SU-DHL-6 (cell line): ENCODE measurements around the gene WDR87.

Experiments used
- H2AFZ ChIP-seq: fragments of 200-600 bp; sonication (generic); 2 replicates; pipeline ENCODE4 v1.6.1; 2014; ENCODE audit warnings: low read depth, mild to moderate bottlenecking, moderate library complexity, mixed read lengths, antibody characterized with exemption, low read length; ENCODE audit not compliant: severe bottlenecking
- H3F3A ChIP-seq: fragments of 200-600 bp; shearing (Covaris generic); 2 replicates; pipeline ENCODE4 v1.6.0; 2016; ENCODE audit warnings: antibody characterized with exemption, mild to moderate bottlenecking; ENCODE audit not compliant: insufficient read depth
- H3K27ac ChIP-seq: fragments of 200-600 bp; sonication (generic); 2 replicates; pipeline ENCODE4 v1.5.1; 2016; ENCODE audit warnings: low read depth, mild to moderate bottlenecking, low read length, moderate library complexity, mixed read lengths
- H3K27me3 ChIP-seq: fragments of 200-600 bp; sonication (generic), shearing (Covaris generic); 2 replicates; pipeline ENCODE4 v1.6.0; 2014; ENCODE audit warnings: mild to moderate bottlenecking, low read length
- H3K36me3 ChIP-seq: fragments of 200-600 bp; sonication (generic); 2 replicates; pipeline ENCODE4 v1.6.1; 2014; ENCODE audit warnings: mild to moderate bottlenecking, low read length, mixed read lengths
- H3K4me2 ChIP-seq: fragments of 300-600, 200-600 bp; shearing (Covaris generic), sonication (generic); 2 replicates; pipeline ENCODE4 v1.6.0; 2014; ENCODE audit warnings: low read length, low read depth, mild to moderate bottlenecking; ENCODE audit not compliant: poor library complexity, severe bottlenecking
- H3K4me3 ChIP-seq: fragments of 200-600 bp; sonication (generic); 2 replicates; pipeline ENCODE4 v1.5.1; 2014; ENCODE audit warnings: antibody characterized with exemption, low read length, mild to moderate bottlenecking, mixed read lengths; ENCODE audit not compliant: insufficient read depth, poor library complexity, severe bottlenecking
- H3K79me2 ChIP-seq: fragments of 200-600 bp; sonication (generic); 2 replicates; pipeline ENCODE4 v1.6.1; 2014; ENCODE audit warnings: mild to moderate bottlenecking, low read length, moderate library complexity; ENCODE audit not compliant: insufficient read depth
- H3K9ac ChIP-seq: fragments of 200-600 bp; sonication (generic); 2 replicates; pipeline ENCODE4 v1.7.0; 2014; ENCODE audit warnings: mild to moderate bottlenecking, low read length
- H3K9me2 ChIP-seq: fragments of 200-600 bp; sonication (generic); replicated peaks from 2 replicates; pipeline ENCODE4 v1.6.1; 2014; ENCODE audit warnings: low read length; ENCODE audit not compliant: insufficient read depth
- H3K9me3 ChIP-seq: fragments of 200-600 bp; sonication (generic); 2 replicates; pipeline ENCODE4 v1.6.1; 2014; ENCODE audit warnings: low read length, mixed read lengths; ENCODE audit not compliant: insufficient read depth
- H4K20me1 ChIP-seq: fragments of 200-600 bp; sonication (generic); 2 replicates; pipeline ENCODE4 v1.6.1; 2014; ENCODE audit warnings: low read depth, mild to moderate bottlenecking, antibody characterized with exemption, low read length, moderate library complexity, mixed read lengths
- CTCF ChIP-seq: fragments of 200-600 bp; sonication (generic); IDR thresholded peaks from one replicate; pipeline ENCODE4 v1.5.1; 2017; ENCODE audit warnings: antibody characterized with exemption, mild to moderate bottlenecking, low read length, moderate library complexity; ENCODE audit not compliant: insufficient read depth, poor library complexity, severe bottlenecking
- EZH2phosphoT487 ChIP-seq: fragments of 200-600 bp; sonication (generic), shearing (Covaris generic); conservative IDR thresholded peaks from 2 replicates; pipeline ENCODE4 v1.6.1; 2018; ENCODE audit warnings: mild to moderate bottlenecking, antibody characterized with exemption, low read length, moderate library complexity, mixed read lengths

WDR87 gene

DNA sequence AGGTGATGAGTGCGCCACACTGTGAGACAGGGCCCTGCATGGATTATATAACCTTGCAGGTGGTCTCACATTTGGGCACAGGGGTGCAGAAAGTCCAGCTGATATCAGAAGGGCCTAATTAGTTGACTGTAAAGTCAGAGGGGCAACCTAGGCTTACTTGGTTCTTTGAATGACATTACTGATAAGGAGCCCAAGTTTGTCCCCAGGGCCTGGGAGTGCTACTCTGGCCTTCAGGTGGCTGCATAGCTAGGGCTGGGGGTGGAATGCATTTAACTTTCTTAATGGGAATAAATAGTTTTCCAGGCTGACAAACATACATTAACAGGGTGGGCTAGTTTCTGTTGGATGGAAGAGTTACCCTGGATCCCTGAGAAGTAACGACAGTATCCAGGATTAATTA lies 3.3 kb downstream of the WDR87 start:
- H2AFZ ChIP-seq, result no peak overlapping the region
- no peak overlapping the region for H3K9ac ChIP-seq
- H4K20me1 ChIP-seq, result no peaks in the 10 kb centered on the region
- H3K4me3 ChIP-seq, result no peak overlapping the region
- H3F3A ChIP-seq, result peaks cover 36% of the 10 kb centered on the region
- no peak for TF ChIP-seq CTCF
- peak overlapping the region; percentile 53 for H3K27ac ChIP-seq
- H3K9me3 ChIP-seq, result no peaks in the 10 kb centered on the region
- no peaks in the 10 kb centered on the region for H3K9me2 ChIP-seq
- no peak overlapping the region for H3K4me2 ChIP-seq
- no peaks in the 10 kb centered on the region for H3K27me3 ChIP-seq
- H3K79me2 ChIP-seq, result peaks cover 11% of the 10 kb centered on the region
- no peaks in the 10 kb centered on the region for H3K36me3 ChIP-seq

DNA sequence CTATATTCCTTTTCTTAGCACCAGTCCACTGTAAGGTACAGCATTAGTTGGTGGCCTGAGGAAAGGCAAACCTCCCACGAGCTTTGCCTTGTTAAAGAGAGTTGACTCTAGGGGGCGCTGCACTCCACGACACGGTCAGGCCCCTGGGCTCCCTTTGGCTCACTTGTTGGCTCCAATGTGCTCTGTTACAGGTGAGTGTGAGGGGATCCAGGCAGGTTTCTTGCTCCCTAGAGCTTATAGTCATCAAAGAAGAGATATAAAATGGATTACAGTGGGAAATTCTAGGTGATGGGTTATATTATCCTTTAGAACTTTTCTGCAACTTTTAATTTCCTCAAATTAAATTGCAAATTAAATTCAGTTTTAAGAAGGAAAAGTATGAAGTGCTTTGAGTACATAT lies 3.7 kb downstream of the WDR87 start:
- Histone ChIP-seq H3K9me3 (no peaks in the 10 kb centered on the region), H4K20me1 (no peaks in the 10 kb centered on the region), H3K4me3 (no peak overlapping the region), H3K27ac (peak overlapping the region; percentile 53), H3F3A (peaks cover 32% of the 10 kb centered on the region), H3K4me2 (no peak overlapping the region), H3K36me3 (no peaks in the 10 kb centered on the region), H3K9ac (no peak overlapping the region), H3K9me2 (no peaks in the 10 kb centered on the region), H3K27me3 (no peaks in the 10 kb centered on the region), H3K79me2 (peaks cover 7% of the 10 kb centered on the region), H2AFZ (no peak overlapping the region)
- no peak for TF ChIP-seq EZH2phosphoT487
- peak; percentile 73 for TF ChIP-seq CTCF

DNA sequence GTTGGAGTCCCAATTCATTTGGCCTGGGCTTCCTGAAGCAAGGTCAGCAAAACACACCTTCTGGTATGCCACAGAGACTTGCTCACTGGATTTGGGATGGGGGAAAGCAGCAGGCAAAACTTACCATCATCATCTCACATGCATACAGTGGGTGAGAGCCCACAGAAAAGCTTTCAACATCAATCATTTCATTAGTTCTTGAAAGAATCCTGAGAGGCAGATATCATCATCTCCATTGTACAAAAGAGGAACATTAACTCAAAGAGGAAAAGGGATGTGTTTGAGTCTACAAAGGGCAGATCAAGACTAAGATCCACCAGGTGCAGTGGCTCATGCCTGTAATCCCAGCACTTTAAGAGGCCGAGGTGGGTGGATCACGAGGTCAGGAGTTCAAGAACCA lies 6.4 kb downstream of the WDR87 start:
- Histone ChIP-seq H3K4me3 (no peak overlapping the region), H3K79me2 (no peaks in the 10 kb centered on the region), H3K27me3 (no peaks in the 10 kb centered on the region), H3K36me3 (no peaks in the 10 kb centered on the region), H4K20me1 (no peaks in the 10 kb centered on the region), H3K9me3 (no peaks in the 10 kb centered on the region), H3K27ac (no peak overlapping the region), H3F3A (peaks cover 14% of the 10 kb centered on the region), H3K4me2 (no peak overlapping the region), H2AFZ (no peak overlapping the region), H3K9me2 (no peaks in the 10 kb centered on the region), H3K9ac (no peak overlapping the region)
- TF ChIP-seq CTCF, result no peak
- TF ChIP-seq EZH2phosphoT487, result no peak

DNA sequence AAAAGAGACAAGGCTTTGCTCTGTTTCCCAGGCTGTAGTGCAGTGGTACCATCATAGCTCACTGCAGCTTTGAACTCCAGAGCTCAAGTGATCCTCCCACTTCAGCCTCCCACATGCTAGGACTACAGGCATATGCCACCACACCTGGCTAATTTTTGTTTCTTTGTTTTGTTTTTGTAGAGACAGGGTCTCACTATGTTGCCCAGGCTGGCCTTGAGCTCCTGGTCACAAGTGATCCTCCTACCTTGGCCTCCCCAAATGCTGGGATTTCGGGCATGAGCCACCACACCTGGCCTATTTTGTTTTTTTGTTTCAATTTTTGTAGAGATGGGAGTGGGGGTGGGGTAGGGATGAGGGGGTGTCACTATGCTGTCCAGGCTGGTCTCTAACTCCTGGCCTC lies 6.9 kb downstream of the WDR87 start:
- Histone ChIP-seq H3K36me3 (no peaks in the 10 kb centered on the region), H3K4me2 (no peak overlapping the region), H3K27me3 (no peaks in the 10 kb centered on the region), H3K79me2 (no peaks in the 10 kb centered on the region), H3K9me3 (no peaks in the 10 kb centered on the region), H3F3A (peaks cover 14% of the 10 kb centered on the region), H3K27ac (no peak overlapping the region), H3K9ac (no peak overlapping the region), H3K9me2 (no peaks in the 10 kb centered on the region), H3K4me3 (no peak overlapping the region), H4K20me1 (no peaks in the 10 kb centered on the region), H2AFZ (no peak overlapping the region)
- TF ChIP-seq CTCF, result no peak
- TF ChIP-seq EZH2phosphoT487, result no peak
